GM18498 (cell line): ENCODE results near the gene KCND3.
"Not testable (repeated sequence)": the region's sequence is repeated elsewhere in the genome, so short reads cannot be mapped to it uniquely, and the experiment has no call there.

ENCODE experiments used
- ATAC-seq: cut with Tn5 transposase; IDR thresholded peaks from one replicate; pipeline ENCODE4 v1.9.1; 2021; ENCODE audit warnings: mild to moderate bottlenecking, moderate library complexity; ENCODE audit not compliant: unreplicated experiment

KCND3 gene

DNA sequence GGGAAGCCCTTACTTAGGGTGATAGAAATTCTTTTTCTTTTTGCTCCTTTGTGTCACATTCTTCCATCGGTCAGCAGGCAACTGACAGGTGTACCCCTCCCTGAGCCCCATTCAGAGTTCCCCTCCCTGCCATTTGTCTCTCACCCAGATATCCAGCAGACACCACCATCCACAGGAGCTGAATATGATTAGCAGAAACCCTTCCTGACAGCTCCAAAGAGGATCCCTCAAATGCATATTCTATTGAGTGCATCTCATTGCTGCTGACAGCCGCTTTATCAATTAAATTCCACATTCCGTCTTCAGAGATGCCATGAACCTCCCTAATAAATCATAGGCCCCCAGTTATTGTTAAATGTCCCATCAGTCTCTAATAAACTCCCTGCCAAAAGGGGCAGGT, 239.8 kb downstream of the KCND3 start:
- ATAC-seq: no peak

DNA sequence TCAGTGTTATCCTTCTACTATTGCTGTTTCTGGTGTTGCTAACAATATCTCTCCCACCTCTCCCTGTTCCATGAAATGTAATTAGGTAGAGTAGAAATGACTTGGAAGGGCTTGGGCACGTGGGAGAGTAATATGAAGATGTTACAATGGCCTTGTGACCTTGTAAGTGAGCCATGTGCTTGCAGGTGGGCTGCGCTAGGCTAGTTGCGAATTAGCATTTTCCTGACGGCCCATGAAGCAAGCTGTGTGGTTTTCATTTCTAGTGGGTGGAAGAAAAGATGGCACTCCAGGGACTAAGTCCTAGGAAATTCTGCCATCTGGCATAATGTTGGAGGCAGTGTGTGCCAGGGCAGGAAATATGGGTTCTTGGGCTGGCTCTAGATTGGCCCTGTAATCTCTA, 241.5 kb downstream of the KCND3 start:
- ATAC-seq: no peak

DNA sequence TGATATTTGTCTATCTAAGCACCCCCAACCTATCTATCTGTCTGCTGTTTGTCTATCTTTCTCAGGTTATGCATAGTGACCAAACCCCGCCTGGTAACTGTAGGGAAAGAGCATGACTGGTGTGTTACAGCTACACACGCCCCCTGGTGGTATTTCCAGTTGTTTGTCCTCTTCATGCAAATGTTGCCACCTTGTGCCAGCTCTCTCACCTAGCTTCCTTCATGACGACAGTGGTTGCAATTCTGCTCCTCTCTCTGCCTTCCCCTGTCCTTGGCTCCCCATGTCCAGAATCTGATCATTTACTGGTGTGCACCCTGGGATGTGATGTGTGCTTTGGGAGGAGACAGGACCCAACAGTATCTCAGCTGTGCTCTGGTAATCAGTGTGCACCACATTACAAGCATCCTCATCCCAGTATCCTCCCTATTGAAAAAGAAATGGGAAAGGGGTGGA, 242.2 kb downstream of the KCND3 start:
- ATAC-seq: no peak

DNA sequence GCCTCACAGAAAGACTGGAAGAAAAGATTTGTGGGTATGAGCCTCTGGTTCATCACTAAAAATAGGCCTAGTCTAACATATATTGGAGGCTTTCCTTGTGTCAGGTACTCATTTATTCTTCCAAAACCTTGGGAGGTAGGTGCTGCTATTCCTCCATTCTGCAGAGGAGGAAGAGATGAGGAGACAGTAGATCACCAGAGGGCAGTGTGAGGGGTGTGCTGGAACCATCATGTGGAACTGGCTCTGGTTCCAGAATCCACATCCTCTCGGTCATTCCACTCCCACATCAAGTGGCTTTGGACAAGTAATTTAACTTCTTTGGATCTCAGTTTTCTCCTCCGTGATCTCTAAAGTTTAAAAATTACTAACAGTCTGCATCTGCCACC, 242.9 kb downstream of the KCND3 start:
- no peak for ATAC-seq

DNA sequence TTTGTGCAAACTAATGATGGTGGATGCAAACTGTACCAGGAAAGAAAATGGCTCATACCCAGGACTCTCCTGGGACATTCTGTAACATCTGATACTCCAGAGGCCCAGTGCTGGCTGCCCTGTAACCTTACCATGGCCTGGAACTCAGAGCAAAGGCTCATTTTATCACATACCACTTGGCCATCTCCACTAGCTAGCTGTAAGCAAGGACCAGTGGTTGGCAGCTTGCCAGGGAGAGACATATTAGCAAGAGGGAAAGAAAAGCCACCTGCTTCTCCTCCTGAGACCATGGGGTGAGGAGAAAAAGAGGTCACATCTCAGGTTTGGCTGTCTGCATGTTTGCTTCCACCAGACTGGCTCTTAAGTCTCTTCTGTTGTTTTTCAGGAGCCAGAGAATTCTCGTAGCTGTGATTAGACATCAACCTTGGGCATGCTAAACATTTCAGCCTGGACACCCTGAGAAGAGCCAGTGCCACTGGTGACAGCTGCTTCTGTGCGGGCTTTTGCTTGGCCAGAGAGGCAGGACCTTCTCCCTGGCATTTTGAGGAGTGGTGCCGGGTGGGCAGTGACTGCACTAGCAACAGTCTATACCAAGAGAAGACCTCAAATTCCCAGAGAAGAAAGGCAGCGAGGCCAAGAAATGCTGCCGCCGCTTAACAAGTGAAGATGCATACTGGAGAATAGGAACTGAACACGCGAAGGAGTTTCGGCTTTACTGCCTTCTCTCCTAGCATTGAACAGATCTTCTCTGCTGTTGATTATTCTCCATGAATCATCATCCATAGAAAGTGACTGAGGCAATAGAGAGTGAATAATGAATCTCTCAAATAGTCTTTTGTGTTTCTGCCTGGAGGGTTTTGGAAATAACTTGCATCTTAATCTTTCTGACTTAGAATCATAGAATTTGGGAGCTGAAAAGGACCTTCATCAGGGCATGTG, 243.5 kb downstream of the KCND3 start:
- no peak for ATAC-seq

DNA sequence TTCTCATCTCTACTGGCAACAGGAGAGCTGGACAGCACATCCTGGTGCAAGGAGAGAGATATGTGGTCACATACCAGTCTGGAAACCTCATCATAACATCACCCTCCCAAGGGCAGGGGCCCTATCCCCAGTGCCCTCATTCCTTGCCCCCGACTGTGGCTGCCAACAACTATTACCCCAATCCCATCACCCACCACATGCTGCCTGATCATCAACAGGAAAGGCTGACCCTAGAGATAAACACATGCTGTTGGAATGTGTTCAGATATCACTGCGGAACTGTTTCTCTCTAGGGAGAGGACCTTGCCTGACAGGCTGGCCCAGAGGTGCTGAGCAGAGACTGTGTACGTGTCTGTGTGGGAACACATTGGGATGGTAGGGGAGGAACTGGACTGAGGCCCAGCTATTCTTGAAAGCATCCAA, 245.8 kb downstream of the KCND3 start:
- ATAC-seq: no peak

DNA sequence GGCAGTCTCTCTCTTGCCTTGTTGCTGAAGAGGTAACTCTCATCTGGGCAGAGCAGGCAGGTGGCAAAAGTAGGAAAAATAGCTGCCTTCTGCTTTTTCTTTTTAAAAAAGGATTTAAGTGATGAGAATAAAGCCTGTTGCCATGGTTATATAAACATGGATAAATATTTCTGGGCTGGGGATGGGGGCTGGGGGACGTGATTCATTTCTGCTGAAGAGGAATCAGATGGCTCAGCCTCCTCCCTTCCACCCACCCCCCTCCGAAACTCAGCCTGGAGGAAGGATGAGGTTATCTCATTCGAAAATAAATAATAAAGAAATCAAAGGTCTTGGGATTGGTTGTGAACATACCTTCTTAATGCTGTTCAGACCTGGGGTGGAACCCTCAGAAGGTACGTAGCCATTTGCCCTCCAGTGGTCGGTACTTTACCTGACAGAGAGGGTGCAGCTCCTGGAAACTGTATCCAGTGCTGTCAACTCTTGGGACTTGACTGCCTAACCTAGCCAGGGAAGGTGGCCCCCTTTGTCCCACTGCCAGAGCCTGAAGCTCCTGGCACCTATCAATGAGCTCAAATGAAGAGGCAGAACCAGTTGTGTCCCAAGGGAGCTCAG, 246.4 kb downstream of the KCND3 start:
- ATAC-seq: no peak

DNA sequence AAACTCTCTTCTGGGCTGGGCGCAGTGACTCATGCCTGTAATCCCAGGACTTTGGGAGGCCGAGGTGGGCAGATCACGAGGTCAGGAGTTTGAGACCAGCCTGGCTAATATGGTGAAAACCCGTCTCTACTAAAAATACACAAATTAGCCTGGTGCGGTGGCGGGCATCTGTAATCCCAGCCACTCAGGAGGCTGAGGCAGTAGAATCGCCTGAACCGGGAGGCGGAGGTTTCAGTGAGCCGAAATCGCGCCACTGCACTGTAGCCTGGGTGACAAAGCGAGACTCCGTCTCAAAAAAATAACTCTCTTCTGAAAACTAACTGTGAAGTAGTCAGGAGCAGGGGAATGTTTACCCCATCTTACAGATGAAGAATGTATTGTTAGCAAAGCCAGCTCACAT, 247.2 kb downstream of the KCND3 start:
- not testable (repeated sequence) for ATAC-seq

DNA sequence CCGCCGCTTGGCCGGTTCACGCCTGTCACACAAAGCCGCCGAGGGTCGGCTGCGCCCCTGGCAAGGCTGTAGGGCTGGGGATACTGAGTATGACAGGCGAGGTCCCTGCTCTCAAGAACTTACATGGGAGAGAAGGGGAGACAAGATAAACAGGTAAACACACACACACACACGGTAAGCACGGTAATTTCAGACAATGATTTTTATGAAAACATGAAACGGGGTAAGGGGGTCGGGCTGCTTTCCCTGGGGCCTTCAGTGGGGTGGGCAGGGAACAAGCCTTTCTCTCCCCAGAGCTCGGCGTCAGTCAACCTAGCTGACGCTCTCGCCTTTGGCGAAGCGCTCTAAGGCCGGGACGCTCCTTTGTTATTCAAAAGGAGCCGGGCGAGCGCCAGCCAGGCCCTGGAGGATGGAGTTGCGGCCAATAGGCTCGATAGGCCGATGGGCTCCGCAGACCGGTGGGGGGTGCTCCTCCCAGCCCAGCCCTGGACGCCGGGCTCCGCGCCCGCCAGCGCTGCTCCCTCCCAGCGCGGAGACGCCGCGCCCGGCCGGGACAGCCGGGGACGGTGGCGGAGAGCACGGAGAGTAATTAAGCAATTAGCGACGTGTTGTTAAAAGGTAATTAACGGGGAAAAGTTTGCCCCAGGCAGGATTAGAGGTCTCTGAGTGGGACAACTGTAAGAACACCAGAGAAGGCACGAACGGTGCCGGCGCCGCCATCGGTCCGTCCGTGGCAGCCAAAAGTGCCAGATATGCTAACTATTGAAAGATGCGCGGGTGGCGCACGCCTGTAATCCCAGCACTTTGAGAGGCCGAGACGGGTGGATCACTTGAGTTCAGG, 249.3 kb downstream of the KCND3 start:
- ATAC-seq: no peak

DNA sequence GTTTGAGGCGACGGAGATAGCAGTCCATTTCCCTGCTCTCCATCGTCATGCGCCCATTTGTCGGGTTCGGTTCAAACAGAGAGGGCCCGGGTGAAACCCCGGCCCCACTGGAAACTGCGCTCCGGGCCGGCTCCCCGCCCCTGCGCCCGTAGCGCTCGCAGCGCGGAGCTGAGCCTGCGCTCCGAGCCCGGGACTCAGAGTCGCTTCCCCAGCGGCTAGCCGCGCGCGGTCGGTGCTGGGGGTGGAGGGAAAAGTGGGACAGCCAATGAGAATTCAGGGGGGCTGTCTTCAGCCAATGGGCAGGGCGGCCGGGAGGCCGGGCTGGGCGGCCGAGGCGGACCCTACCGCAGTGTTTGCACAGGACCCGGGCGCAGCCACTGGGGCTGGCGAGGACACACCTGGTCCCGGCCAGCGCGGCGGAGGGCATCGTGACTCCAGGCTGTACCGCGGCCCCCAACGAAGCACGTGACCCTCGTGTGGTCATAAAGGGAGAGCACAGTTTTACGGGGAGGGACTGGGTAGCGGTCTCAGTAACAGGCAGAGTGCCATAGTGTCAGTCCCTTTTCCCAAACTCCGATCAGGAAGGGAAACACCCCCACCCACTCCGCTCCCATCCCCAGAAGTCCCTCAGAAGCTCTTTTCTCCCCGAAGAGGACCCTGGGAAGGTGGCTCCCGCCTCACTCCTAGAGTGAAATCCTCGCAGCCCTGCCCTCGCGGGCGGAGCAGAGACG, 250.1 kb downstream of the KCND3 start, which contains the start of gene INKA2:
TSS of gene INKA2 (minus strand) at position 202 of the 731 bp plus-strand sequence. CDS start at position 49, 153 bp downstream.
- peak; percentile 85 for ATAC-seq

DNA sequence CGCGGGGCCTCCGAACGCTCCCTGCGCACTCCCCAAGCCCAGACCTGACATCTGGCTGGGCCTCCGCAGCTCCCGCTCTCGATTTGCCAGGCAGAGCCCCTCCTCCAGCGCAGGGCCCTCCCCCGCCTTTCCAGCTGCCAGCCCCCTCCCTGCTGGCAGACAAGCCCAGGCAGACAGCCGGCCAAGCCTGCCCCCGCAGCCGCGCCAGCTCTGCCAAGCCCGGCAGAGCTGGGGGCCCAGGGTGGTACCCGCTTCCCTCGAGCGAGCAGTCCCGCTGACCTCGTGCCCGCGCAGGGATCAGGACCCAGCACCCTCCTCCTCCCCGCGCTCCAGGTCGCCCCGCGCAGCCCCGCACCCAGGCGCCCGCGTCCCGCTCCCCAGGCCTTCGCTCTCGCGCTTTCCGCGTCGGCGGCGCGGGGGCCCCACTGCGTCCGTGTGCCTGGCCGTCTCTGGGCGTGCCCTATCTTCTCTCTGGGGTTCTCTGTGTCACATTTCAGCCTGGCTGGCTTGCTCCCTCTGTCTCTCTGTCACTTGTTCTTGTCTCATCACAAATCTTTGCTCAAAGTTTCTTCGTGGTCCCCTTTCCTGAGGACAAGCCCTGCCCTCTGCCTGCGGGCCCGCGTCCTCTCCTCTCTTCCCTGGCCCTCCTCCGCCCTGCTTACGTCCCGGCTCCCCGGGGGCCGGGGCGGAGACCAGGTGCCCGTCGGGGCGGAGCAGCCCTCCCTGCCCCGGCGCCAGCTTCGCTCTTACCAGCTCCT, 250.9 kb downstream of the KCND3 start:
- peak; percentile 57 for ATAC-seq

DNA sequence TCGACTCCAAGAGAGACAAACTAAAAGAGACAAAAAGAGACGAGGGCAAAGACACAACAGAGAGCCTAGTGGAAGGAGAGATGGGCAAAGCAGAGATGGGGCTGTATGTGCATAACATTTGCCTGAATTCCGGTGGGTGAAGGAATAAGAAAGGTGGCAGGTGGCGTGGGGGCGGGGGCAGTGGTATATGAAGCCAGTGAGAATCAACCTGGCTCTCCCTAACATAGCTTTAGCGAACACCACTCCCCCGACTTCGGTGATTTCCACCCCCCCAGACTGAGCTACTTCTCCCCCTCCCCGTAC, 251.4 kb downstream of the KCND3 start:
- ATAC-seq: no peak

DNA sequence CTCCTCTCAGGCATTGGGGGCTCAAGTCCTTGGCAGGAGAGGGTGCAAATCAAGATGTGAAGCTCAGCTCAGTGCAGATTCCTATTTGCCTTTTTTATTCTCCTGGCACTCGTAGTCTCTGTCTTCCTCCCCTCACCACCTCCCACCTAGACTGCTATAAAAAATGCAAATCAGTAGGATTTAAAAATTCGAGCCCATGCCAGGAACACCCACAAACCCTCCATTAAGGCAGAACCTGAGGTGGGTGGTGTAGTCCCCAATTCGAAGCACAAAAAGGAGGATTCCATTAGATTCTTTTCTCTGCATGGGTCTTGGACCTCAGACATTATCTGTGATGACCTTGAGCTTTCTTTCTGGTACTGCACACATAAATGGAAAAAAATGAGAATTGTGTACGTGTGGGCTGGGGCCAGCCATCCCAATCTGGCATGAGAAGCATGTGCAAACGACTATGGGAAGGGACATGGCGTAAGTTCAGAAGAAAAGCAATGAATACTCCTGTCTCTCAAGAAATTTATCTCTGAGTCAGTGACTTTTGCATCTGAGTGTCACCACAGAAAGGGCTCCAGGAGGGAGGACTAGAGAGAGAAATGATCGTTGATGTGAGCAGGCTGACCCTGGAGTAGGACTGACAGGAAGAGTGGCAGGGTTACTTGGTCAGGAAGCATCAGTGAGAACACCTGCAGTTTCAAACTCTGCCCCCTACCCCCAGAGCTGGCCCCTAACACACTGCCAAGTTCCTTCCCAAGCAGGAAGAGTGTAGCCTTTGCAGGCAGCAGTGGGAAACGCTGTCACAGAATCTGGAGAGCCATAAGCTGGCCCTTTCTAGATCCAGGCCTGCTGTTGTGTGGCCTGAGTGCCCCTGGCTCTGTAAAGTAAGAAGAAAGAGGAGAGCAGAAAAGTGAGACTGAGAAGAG, 252.0 kb downstream of the KCND3 start:
- no peak for ATAC-seq

DNA sequence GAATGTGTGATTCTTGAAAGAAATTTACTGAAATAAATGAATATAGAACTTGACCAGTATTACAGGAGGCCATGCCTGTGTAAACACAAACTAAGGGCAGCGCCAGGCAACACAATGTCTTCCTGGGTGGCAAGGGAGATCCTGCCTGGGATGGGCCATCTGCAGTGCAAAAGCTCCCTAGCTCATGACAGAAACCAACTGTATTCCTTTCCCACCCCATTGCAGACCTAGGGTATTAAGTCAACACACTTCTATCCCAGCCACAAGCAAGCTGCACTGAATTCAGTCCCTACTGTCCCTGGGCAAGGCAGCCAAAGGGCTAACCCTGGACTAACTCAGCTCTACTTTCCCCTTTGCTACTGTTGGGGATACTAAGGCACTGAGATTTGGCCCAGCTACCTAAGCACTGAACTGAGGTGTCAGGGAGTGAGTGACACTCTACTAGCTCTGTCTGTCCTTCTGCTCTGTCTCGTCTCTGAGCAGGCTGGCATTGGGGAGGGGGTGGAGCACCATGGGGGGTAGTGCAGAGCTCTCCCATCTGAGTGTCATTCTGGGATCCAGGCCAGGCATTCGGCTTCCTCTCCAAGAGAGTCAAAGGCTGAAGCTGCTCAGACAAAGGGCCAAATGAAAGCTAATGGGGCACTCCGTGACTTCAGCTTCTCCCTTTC, 252.8 kb downstream of the KCND3 start:
- no peak for ATAC-seq

DNA sequence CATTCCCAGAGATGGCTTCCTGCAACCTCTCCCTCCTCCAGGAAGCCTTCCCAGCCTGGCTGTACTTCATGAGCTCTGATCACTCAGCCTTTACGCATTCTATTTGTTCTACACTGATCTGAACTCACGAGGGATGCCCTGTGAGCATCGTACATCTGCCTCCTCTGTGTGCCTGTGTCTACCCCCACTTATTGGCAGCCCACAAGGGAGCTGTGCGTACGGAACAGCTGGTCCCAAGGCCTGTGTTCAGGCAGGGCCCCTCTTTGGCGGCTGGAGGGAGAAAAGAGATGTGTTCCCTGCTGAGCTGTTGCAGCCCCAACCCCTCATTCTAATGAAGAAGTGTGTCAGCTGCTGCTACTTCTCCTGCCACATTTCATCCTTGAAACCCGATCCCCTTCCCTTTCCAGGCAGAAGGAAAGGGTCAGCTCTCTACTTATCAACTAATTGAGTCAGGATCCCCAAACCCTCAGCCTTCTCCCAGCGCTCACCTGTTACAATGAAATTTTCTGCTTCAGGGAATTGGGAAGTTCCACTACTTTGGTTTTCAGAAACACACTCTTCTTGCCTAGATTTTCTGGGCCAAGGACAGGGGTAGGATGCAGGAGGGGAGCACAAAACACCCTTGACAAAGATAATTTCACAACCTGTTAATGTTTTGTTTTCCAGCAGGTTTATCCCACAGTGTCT, 253.5 kb downstream of the KCND3 start:
- no peak for ATAC-seq

DNA sequence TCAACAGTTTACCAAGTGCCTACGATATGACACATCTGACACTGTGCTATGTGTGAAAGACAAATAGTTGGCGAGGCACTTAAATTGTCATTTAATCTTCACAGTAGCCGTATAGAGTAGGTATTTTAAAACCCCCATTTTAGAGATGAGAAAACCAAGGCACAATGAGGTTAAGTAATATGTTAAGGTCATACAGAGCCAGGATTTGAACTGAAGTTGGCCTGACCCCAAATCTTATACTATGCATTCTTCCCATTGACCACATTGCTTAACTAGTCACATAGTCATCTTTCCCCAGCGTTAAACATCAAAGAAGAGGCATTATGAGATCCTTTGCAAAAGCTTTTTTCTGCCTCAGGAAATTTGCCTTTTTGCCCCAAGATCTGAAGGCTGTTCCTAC, 254.1 kb downstream of the KCND3 start:
- no peak for ATAC-seq

DNA sequence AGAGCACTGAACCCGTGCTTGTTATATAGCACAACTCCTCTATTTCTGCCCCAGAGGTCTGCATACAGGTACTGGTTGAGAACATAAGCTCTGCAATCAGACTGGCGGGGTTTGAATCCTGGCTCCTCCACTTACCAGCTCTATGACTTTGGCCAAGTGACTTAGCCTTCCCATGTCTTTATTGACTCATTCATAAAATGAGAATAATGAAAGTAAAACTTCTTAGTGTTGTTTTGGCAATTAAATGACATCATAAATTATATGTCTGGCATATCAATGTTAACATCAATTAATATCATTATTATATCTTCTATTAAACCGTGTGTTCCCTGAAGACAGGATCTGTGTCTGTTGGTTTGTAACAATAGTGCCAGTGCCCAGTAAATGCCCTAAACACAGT, 254.6 kb downstream of the KCND3 start:
- ATAC-seq: no peak

DNA sequence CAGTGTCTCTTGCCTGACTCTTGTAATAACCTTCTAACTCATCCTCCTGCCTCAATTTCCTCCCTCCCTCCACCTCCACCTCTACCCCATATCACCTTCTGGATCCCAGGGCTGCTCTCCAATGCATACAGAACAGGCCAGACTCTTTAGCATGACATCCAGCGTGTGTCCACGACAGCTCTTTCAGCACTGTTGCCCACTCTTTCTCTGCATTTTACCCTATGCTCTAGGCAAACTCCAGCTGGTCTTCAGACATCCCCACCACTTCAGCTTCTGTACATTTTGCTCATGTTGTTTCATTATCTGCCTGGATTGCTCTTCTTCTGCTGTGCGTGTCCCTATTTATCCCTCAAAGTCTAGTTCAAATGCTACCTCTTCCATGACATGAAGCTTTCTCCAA, 255.0 kb downstream of the KCND3 start:
- ATAC-seq: no peak
